ENCODE measurements around the gene KDR.

The KDR gene

DNA sequence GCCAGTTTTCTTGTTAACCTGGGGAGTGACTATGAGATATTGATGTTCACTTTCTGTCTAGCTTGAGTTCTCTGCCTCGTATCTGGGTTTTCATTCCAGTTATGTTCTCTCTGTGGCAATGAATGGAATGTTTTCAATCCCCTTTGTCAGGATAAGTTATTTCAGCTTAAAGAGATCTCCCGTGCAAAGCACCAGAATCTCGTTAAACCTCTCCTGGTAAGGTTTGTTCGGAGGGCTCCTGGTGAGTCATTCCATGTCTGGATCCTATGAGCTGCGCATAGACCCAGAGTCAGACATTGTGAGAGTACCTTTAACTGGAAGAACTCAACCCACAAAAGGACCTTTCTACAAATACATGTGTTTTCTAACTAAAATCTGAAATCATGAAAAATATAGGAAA lies 51.0 kb downstream of the KDR start:
- Histone ChIP-seq H4K8ac (ENCODE audit: low read length) (no peak overlapping the region), H2AK5ac (ENCODE audit: low read length, severe bottlenecking) (no peak overlapping the region), H3K18ac (ENCODE audit: low read depth in 1 of 2, low read length in 2 of 2) (no peak overlapping the region), H2AFZ (ENCODE audit: low read depth, low read length) (no peak overlapping the region), H3K9ac (ENCODE audit: low read length) (no peak overlapping the region), H3K27me3 (ENCODE audit: control insufficient read depth in 1 of 2, insufficient read depth in 1 of 2, low read length in 2 of 2) (no peaks in the 10 kb centered on the region), H3K4me2 (ENCODE audit: low read length, poor library complexity, severe bottlenecking) (no peak overlapping the region), H3K79me1 (replicated peaks; ENCODE audit: low read length, poor library complexity, severe bottlenecking) (no peaks in the 10 kb centered on the region), H2BK12ac (ENCODE audit: low read length in 2 of 2) (no peak overlapping the region), H3K4me3 (ENCODE audit: insufficient read depth in 1 of 2, low read depth in 1 of 2, low read length in 2 of 2) (no peak overlapping the region), H2BK15ac (ENCODE audit: low read depth, poor library complexity, severe bottlenecking) (no peak overlapping the region), H3K9me3 (ENCODE audit: control insufficient read depth, low read length) (no peaks in the 10 kb centered on the region), H3K4me1 (ENCODE audit: control insufficient read depth, insufficient read depth, low read depth, low read length) (peaks cover 4% of the 10 kb centered on the region), H2BK5ac (ENCODE audit: low read depth, low read length, poor library complexity, severe bottlenecking) (no peak overlapping the region), H4K91ac (ENCODE audit: low read length) (no peak overlapping the region), H3K27ac (ENCODE audit: low read length, poor library complexity, severe bottlenecking) (no peak overlapping the region), H3K4ac (ENCODE audit: low read depth in 1 of 2, low read length in 2 of 2) (no peak overlapping the region), H3K14ac (ENCODE audit: low read length in 2 of 2) (no peak overlapping the region), H3K23ac (ENCODE audit: low read length in 2 of 2) (no peak overlapping the region), H3K36me3 (ENCODE audit: control insufficient read depth in 1 of 2, insufficient read depth in 2 of 2, low read depth in 1 of 2, low read length in 2 of 2) (no peaks in the 10 kb centered on the region), H2BK120ac (ENCODE audit: low read depth, low read length) (no peak overlapping the region)
- DNase-seq, result peak; percentile 60
- 27% methylated on average over 4 of the region's 5 CpGs for WGBS

DNA sequence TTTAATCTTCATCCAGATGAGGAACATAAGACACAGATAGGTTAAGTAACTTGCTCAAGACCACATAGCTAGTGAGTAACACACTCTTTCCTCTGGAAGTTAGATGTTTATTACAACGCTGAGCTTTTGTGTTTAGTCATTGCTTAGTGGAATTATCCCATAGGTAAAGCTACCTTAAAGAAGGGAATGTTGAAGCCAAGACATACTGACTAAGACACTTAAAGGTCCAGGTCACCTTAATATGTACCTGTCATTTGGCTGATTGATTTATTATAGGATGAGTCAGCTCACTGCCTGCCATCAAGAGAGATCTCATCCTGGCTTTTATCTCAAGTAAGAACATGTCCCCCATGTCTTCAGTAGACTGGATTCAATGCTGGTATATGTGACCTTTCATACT lies 53.4 kb downstream of the KDR start:
- Histone ChIP-seq H3K4me2 (ENCODE audit: low read length, poor library complexity, severe bottlenecking) (no peak overlapping the region), H2BK15ac (ENCODE audit: low read depth, poor library complexity, severe bottlenecking) (no peak overlapping the region), H3K9ac (ENCODE audit: low read length) (no peak overlapping the region), H3K4me1 (ENCODE audit: control insufficient read depth, insufficient read depth, low read depth, low read length) (no peaks in the 10 kb centered on the region), H3K4me3 (ENCODE audit: insufficient read depth in 1 of 2, low read depth in 1 of 2, low read length in 2 of 2) (no peak overlapping the region), H3K79me1 (replicated peaks; ENCODE audit: low read length, poor library complexity, severe bottlenecking) (no peaks in the 10 kb centered on the region), H3K23ac (ENCODE audit: low read length in 2 of 2) (no peak overlapping the region), H4K8ac (ENCODE audit: low read length) (no peak overlapping the region), H4K91ac (ENCODE audit: low read length) (no peak overlapping the region), H2BK12ac (ENCODE audit: low read length in 2 of 2) (no peak overlapping the region), H2AK5ac (ENCODE audit: low read length, severe bottlenecking) (no peak overlapping the region), H3K4ac (ENCODE audit: low read depth in 1 of 2, low read length in 2 of 2) (no peak overlapping the region), H2BK120ac (ENCODE audit: low read depth, low read length) (no peak overlapping the region), H3K9me3 (ENCODE audit: control insufficient read depth, low read length) (no peaks in the 10 kb centered on the region), H2BK5ac (ENCODE audit: low read depth, low read length, poor library complexity, severe bottlenecking) (no peak overlapping the region), H3K27me3 (ENCODE audit: control insufficient read depth in 1 of 2, insufficient read depth in 1 of 2, low read length in 2 of 2) (no peaks in the 10 kb centered on the region), H3K27ac (ENCODE audit: low read length, poor library complexity, severe bottlenecking) (no peak overlapping the region), H3K36me3 (ENCODE audit: control insufficient read depth in 1 of 2, insufficient read depth in 2 of 2, low read depth in 1 of 2, low read length in 2 of 2) (no peaks in the 10 kb centered on the region), H2AFZ (ENCODE audit: low read depth, low read length) (no peak overlapping the region), H3K14ac (ENCODE audit: low read length in 2 of 2) (no peak overlapping the region), H3K18ac (ENCODE audit: low read depth in 1 of 2, low read length in 2 of 2) (no peak overlapping the region)
- no CpG with 5 or more reads among the region's 1 CpG for WGBS
- no peak for DNase-seq

DNA sequence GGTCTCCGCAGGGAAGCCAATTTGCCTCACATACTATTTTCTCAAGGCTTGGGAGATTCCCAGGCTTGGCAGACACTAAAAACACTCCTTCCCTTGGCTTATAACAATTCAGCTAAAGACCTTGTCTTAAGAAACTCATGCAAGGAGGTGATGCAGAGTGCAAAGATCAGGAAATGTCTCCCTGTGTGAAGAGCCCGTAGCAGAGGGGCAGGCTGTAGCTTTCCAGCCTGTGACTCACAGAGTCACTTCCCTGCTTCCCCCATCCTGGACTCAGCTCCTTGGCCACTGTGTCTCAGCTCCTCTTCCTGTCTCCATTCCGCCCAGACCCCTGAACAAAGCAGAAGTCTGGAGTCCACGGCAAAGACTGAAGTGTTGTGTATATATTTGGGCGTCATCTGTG lies 56.1 kb downstream of the KDR start:
- no peak overlapping the region for H2BK120ac ChIP-seq (ENCODE audit: low read depth, low read length)

DNA sequence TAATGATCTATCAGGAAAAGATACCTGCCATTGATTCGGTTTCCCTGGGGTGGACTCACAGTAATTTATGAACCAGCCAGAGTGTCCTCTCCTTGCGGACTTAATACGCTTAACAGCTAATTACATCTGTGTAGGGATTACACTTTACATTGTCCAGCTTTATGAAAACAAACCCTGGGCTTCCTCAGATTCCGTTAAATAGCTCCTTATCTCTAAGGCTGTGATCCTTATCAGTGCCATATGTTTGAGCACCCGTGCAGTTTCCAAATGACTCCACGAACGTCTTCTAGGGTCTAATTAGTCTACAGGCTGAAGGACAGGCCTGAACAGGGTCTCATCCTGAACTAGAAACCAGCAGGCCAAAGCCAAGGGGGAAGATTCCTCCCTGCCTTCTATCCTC lies 56.9 kb downstream of the KDR start:
- no peaks in the 10 kb centered on the region for H3K79me1 ChIP-seq (replicated peaks; ENCODE audit: low read length, poor library complexity, severe bottlenecking)
- H2BK5ac ChIP-seq (ENCODE audit: low read depth, low read length, poor library complexity, severe bottlenecking), result no peak overlapping the region
- H3K14ac ChIP-seq (ENCODE audit: low read length in 2 of 2), result no peak overlapping the region
- H2BK12ac ChIP-seq (ENCODE audit: low read length in 2 of 2), result no peak overlapping the region
- no peak overlapping the region for H4K91ac ChIP-seq (ENCODE audit: low read length)
- 34% methylated on average over 7 of the region's 7 CpGs for WGBS
- H3K4me3 ChIP-seq (ENCODE audit: insufficient read depth in 1 of 2, low read depth in 1 of 2, low read length in 2 of 2), result no peak overlapping the region
- no peak overlapping the region for H2AK5ac ChIP-seq (ENCODE audit: low read length, severe bottlenecking)
- H2AFZ ChIP-seq (ENCODE audit: low read depth, low read length), result no peak overlapping the region
- no peak overlapping the region for H2BK15ac ChIP-seq (ENCODE audit: low read depth, poor library complexity, severe bottlenecking)
- H3K27ac ChIP-seq (ENCODE audit: low read length, poor library complexity, severe bottlenecking), result no peak overlapping the region
- H4K8ac ChIP-seq (ENCODE audit: low read length), result no peak overlapping the region
- no peak for DNase-seq
- H3K18ac ChIP-seq (ENCODE audit: low read depth in 1 of 2, low read length in 2 of 2), result no peak overlapping the region
- no peak overlapping the region for H2BK120ac ChIP-seq (ENCODE audit: low read depth, low read length)
- no peaks in the 10 kb centered on the region for H3K36me3 ChIP-seq (ENCODE audit: control insufficient read depth in 1 of 2, insufficient read depth in 2 of 2, low read depth in 1 of 2, low read length in 2 of 2)
- H3K9ac ChIP-seq (ENCODE audit: low read length), result no peak overlapping the region
- no peaks in the 10 kb centered on the region for H3K9me3 ChIP-seq (ENCODE audit: control insufficient read depth, low read length)
- H3K4me1 ChIP-seq (ENCODE audit: control insufficient read depth, insufficient read depth, low read depth, low read length), result no peaks in the 10 kb centered on the region
- H3K23ac ChIP-seq (ENCODE audit: low read length in 2 of 2), result no peak overlapping the region
- H3K4ac ChIP-seq (ENCODE audit: low read depth in 1 of 2, low read length in 2 of 2), result no peak overlapping the region
- H3K4me2 ChIP-seq (ENCODE audit: low read length, poor library complexity, severe bottlenecking), result no peak overlapping the region
- no peaks in the 10 kb centered on the region for H3K27me3 ChIP-seq (ENCODE audit: control insufficient read depth in 1 of 2, insufficient read depth in 1 of 2, low read length in 2 of 2)

More for the DNA sequence above, 56.1 kb downstream of the KDR start:
- Histone ChIP-seq H3K23ac (ENCODE audit: low read length in 2 of 2) (no peak overlapping the region), H4K91ac (ENCODE audit: low read length) (no peak overlapping the region), H3K4me1 (ENCODE audit: control insufficient read depth, insufficient read depth, low read depth, low read length) (no peaks in the 10 kb centered on the region), H2BK5ac (ENCODE audit: low read depth, low read length, poor library complexity, severe bottlenecking) (no peak overlapping the region), H2BK15ac (ENCODE audit: low read depth, poor library complexity, severe bottlenecking) (no peak overlapping the region), H3K18ac (ENCODE audit: low read depth in 1 of 2, low read length in 2 of 2) (peak overlapping the region in 1 of 2 experiments; percentile 23), H3K9ac (ENCODE audit: low read length) (no peak overlapping the region), H3K9me3 (ENCODE audit: control insufficient read depth, low read length) (no peaks in the 10 kb centered on the region), H3K36me3 (ENCODE audit: control insufficient read depth in 1 of 2, insufficient read depth in 2 of 2, low read depth in 1 of 2, low read length in 2 of 2) (no peaks in the 10 kb centered on the region), H3K4ac (ENCODE audit: low read depth in 1 of 2, low read length in 2 of 2) (no peak overlapping the region), H2BK12ac (ENCODE audit: low read length in 2 of 2) (no peak overlapping the region), H3K4me3 (ENCODE audit: insufficient read depth in 1 of 2, low read depth in 1 of 2, low read length in 2 of 2) (no peak overlapping the region), H2AFZ (ENCODE audit: low read depth, low read length) (peak overlapping the region; percentile 64), H2AK5ac (ENCODE audit: low read length, severe bottlenecking) (no peak overlapping the region), H3K4me2 (ENCODE audit: low read length, poor library complexity, severe bottlenecking) (no peak overlapping the region), H3K27me3 (ENCODE audit: control insufficient read depth in 1 of 2, insufficient read depth in 1 of 2, low read length in 2 of 2) (no peaks in the 10 kb centered on the region), H3K79me1 (replicated peaks; ENCODE audit: low read length, poor library complexity, severe bottlenecking) (no peaks in the 10 kb centered on the region), H3K14ac (ENCODE audit: low read length in 2 of 2) (no peak overlapping the region), H3K27ac (ENCODE audit: low read length, poor library complexity, severe bottlenecking) (no peak overlapping the region), H4K8ac (ENCODE audit: low read length) (no peak overlapping the region)
- WGBS, result 31% methylated on average over 4 of the region's 5 CpGs
- DNase-seq, result peak; percentile 74
